Right lobe of liver (tissue), 6 donors: ENCODE results near the gene SPATA16. TPM values are rescaled to one million over a fixed set of nuclear protein-coding genes. Genes with fewer than 3 reads are reported as not detected.

ENCODE experiments used
- ATAC-seq, 4 donors: fragments of 200-7000 bp; cut with Tn5 transposase; one replicate each; pipeline ENCODE4 v1.9.1; 2020; ENCODE audit warnings: mild to moderate bottlenecking in 4 of 4, moderate library complexity in 4 of 4
- DNase-seq, 3 donors: peaks; one replicate each; pipeline ENCODE4 v3.0.0-alpha.2; 2020
- H3K27ac ChIP-seq, 3 donors: fragments of 200-600 bp; one replicate each; pipeline ENCODE4 v1.8.0; 2022
- H3K27me3 ChIP-seq, 2 donors: fragments of 200-600 bp; one replicate each; pipeline ENCODE4 v1.8.0; 2022
- H3K36me3 ChIP-seq, 4 donors: fragments of 200-600 bp; sonication (generic) in 1 of 4; one replicate each; pipeline versions ENCODE4 v1.5.1 to v1.8.0; 2017 to 2022; ENCODE audit warnings: control low read depth in 1 of 4
- H3K4me1 ChIP-seq, 4 donors: fragments of 200-600 bp; sonication (generic) in 1 of 4; one replicate each; pipeline versions ENCODE4 v1.5.1 to v1.8.0; 2017 to 2022; ENCODE audit warnings: control low read depth in 1 of 4
- H3K4me3 ChIP-seq, 3 donors: fragments of 200-600 bp; one replicate each; pipeline ENCODE4 v1.8.0; 2022
- H3K9me3 ChIP-seq, 4 donors: fragments of 200-600 bp; sonication (generic) in 1 of 4; one replicate each; pipeline versions ENCODE4 v1.5.1 to v1.8.0; 2017 to 2022; ENCODE audit warnings: control low read depth in 1 of 4
- CTCF ChIP-seq, 4 donors: fragments of 200-600 bp in 3 of 4; fragments of 450-650 bp in 1 of 4; IDR thresholded peaks; one replicate each; pipeline versions ENCODE4 v1.5.1 to v1.8.0; 2016 to 2022; ENCODE audit warnings: antibody characterized with exemption in 4 of 4, mild to moderate bottlenecking in 2 of 4
- POLR2A ChIP-seq: fragments of 450-650 bp; IDR thresholded peaks from one replicate; pipeline ENCODE4 v1.6.1; 2017; ENCODE audit warnings: antibody characterized with exemption, mild to moderate bottlenecking
- WGBS: methylation state at CpG from one replicate; pipeline ENCODE4 v1.1.6; 2018; ENCODE audit warnings: low coverage, low lambda C conversion rate; ENCODE audit not compliant: insufficient coverage; ENCODE audit errors: missing lambda C conversion rate; 5-methylcytosine and 5-hydroxymethylcytosine counted together
- intact Hi-C, 2 donors: fragments of 100-400 bp; cut with DNase I; formaldehyde crosslinking; loops; one replicate each; pipeline versions ENCODE4 v1.11.2 to v1.14.1; 2022
- total RNA-seq, 6 experiments: library from RNA; depleted of rRNA in 2 of 6; stranded (reverse); fragments of >200 nt in 2 of 6; fragmentation: NEBNext Ultra II Directional in 3 of 6; extraction: Animal tissue kit (Norgen Biotek cat#: 25700) in 3 of 6; gene quantifications; one replicate each; pipeline versions ENCODE4 v1.1.0 to v1.2.4, GENCODE V29; 2016 to 2023
- donor health status: DM: no; HTN: yes; CAD: no.
- donor health status: DM: no; HTN: no; CAD: no.
- donor health status: DM: no; HTN: no; CAD: no.
- donor health status: DM: no; HTN: yes; CAD: no.
- donor health status: DM: no; HTN: yes; CAD: no.

Gene SPATA16
- total RNA-seq, 6 experiments from 2014 or later: not detected

GRCh38 chr3:172855037-172855436 is 286.0 kb downstream of the SPATA16 start:
- H3K9me3 ChIP-seq: no peaks in the 10 kb centered on the region
- no peak overlapping the region for H3K27ac ChIP-seq
- H3K4me1 ChIP-seq: no peaks in the 10 kb centered on the region
- DNase-seq (no peak), ATAC-seq (no peak)
- no peak overlapping the region for H3K4me3 ChIP-seq
- no peaks in the 10 kb centered on the region for H3K27me3 ChIP-seq
- intact Hi-C loops: no loop called here
- H3K36me3 ChIP-seq: no peaks in the 10 kb centered on the region
- TF ChIP-seq POLR2A (no peak), CTCF (IDR thresholded peaks at IDR 0.05) (no peak)

- ATAC-seq (no peak), DNase-seq (no peak)
- 32% methylated on average over 3 of the region's 3 CpGs for WGBS
- Histone ChIP-seq H3K27ac (no peak overlapping the region), H3K27me3 (no peaks in the 10 kb centered on the region), H3K36me3 (no peaks in the 10 kb centered on the region), H3K9me3 (no peaks in the 10 kb centered on the region), H3K4me3 (no peak overlapping the region), H3K4me1 (no peaks in the 10 kb centered on the region)
- intact Hi-C loops: no loop called here
- no peak for TF ChIP-seq POLR2A
- TF ChIP-seq CTCF (IDR thresholded peaks at IDR 0.05): no peak
Observed at GRCh38 chr3:172853921-172854666, 286.9 kb downstream of the SPATA16 start.

GRCh38 chr3:172853005-172853404 is 288.0 kb downstream of the SPATA16 start:
- no peaks in the 10 kb centered on the region for H3K27me3 ChIP-seq
- H3K36me3 ChIP-seq: no peaks in the 10 kb centered on the region
- H3K4me3 ChIP-seq: no peak overlapping the region
- H3K27ac ChIP-seq: no peak overlapping the region
- no peaks in the 10 kb centered on the region for H3K4me1 ChIP-seq
- intact Hi-C loops: no loop called here
- 36% methylated on average over 1 of the region's 1 CpG for WGBS
- DNase-seq (no peak), ATAC-seq (no peak)
- no peak for TF ChIP-seq POLR2A
- no peak for TF ChIP-seq CTCF (IDR thresholded peaks at IDR 0.05)
- no peaks in the 10 kb centered on the region for H3K9me3 ChIP-seq

- DNase-seq: no peak
- no peak for ATAC-seq
- H3K4me3 ChIP-seq: no peak overlapping the region
- intact Hi-C loops: no loop called here
- H3K36me3 ChIP-seq: no peaks in the 10 kb centered on the region
- no peaks in the 10 kb centered on the region for H3K27me3 ChIP-seq
- H3K27ac ChIP-seq: no peak overlapping the region
- TF ChIP-seq CTCF (IDR thresholded peaks at IDR 0.05) (no peak), POLR2A (no peak)
- H3K4me1 ChIP-seq: no peaks in the 10 kb centered on the region
- no peaks in the 10 kb centered on the region for H3K9me3 ChIP-seq
- WGBS: 21% methylated on average over 1 of the region's 1 CpG
Observed at GRCh38 chr3:172848910-172849309, 292.1 kb downstream of the SPATA16 start.

GRCh38 chr3:172847292-172847691 is 293.7 kb downstream of the SPATA16 start:
- no peaks in the 10 kb centered on the region for H3K27me3 ChIP-seq
- no peak overlapping the region for H3K4me3 ChIP-seq
- no peak overlapping the region for H3K27ac ChIP-seq
- TF ChIP-seq CTCF (IDR thresholded peaks at IDR 0.05) (no peak), POLR2A (no peak)
- no peaks in the 10 kb centered on the region for H3K4me1 ChIP-seq
- no peaks in the 10 kb centered on the region for H3K9me3 ChIP-seq
- DNase-seq: no peak
- no peaks in the 10 kb centered on the region for H3K36me3 ChIP-seq
- no peak for ATAC-seq
- intact Hi-C loops: no loop called here
